PC-9 (cell line): ENCODE data around the gene COX17. TPM values are rescaled to one million over a fixed set of nuclear protein-coding genes. Genes with fewer than 3 reads are reported as not detected.

Experiments
- BruUV-seq: library from RNA; stranded (reverse); fragments of 400-500 nt; replicated peaks from 2 replicates; lab custom pipeline; 2021; lab: Mats Ljungman, UMichigan
- CTCF ChIA-PET: fragments of 300-600 bp; sonication (Branson Sonifier 250); formaldehyde crosslinking; loops from one replicate; lab custom pipeline; 2022; ENCODE audit warnings: antibody characterized with exemption; lab: Charles Lee
- POLR2A ChIA-PET: fragments of 300-600 bp; sonication (Branson Sonifier 250); formaldehyde crosslinking; loops from one replicate; lab custom pipeline; 2022; ENCODE audit warnings: antibody characterized with exemption; ENCODE audit not compliant: unreplicated experiment; lab: Charles Lee
- DNase-seq, 2 experiments: peaks; one replicate each; pipeline versions ENCODE4 v3.0.0 to v3.0.0-alpha.2; 2015 to 2022; ENCODE audit warnings: mixed read lengths in 1 of 2
- H2AFZ ChIP-seq: fragments of 200-600 bp; sonication (generic); 2 replicates; pipeline ENCODE4 v1.8.1; 2017; ENCODE audit warnings: antibody characterized with exemption
- H3F3A ChIP-seq: fragments of 200-600 bp; sonication (generic); 2 replicates; pipeline ENCODE4 v1.8.1; 2017; ENCODE audit warnings: antibody characterized with exemption, mild to moderate bottlenecking, low read depth; ENCODE audit not compliant: insufficient read depth
- H3K27ac ChIP-seq: fragments of 200-600 bp; sonication (generic); 2 replicates; pipeline ENCODE4 v1.6.1; 2016; ENCODE audit warnings: mixed run types
- H3K27me3 ChIP-seq: fragments of 200-600 bp; sonication (generic); 2 replicates; pipeline ENCODE4 v1.6.1; 2016; ENCODE audit warnings: low read depth, mixed run types; ENCODE audit not compliant: insufficient read depth
- H3K36me3 ChIP-seq: fragments of 200-600 bp; sonication (generic); 2 replicates; pipeline ENCODE4 v1.6.1; 2016; ENCODE audit warnings: low read depth, mixed run types
- H3K4me1 ChIP-seq: fragments of 200-600 bp; sonication (generic); replicated peaks from 2 replicates; pipeline ENCODE4 v1.6.1; 2016; ENCODE audit warnings: mixed run types; ENCODE audit not compliant: insufficient read depth
- H3K4me2 ChIP-seq: fragments of 200-600 bp; sonication (generic); 2 replicates; pipeline ENCODE4 v1.6.1; 2017; ENCODE audit warnings: mixed run types
- H3K4me3 ChIP-seq: fragments of 200-600 bp; sonication (generic); 2 replicates; pipeline ENCODE4 v1.6.1; 2016; ENCODE audit warnings: mixed run types
- H3K79me2 ChIP-seq: fragments of 200-600 bp; sonication (generic); 2 replicates; pipeline ENCODE4 v1.6.1; 2017; ENCODE audit warnings: low read depth, mixed run types
- H3K9me2 ChIP-seq: fragments of 200-600 bp; sonication (generic); 2 replicates; pipeline ENCODE4 v1.8.1; 2017; ENCODE audit warnings: mild to moderate bottlenecking; ENCODE audit not compliant: insufficient read depth
- H3K9me3 ChIP-seq: fragments of 200-600 bp; sonication (generic); 2 replicates; pipeline ENCODE4 v1.8.1; 2016; ENCODE audit warnings: low read depth; ENCODE audit not compliant: insufficient read depth
- H4K20me1 ChIP-seq: fragments of 200-600 bp; sonication (generic); 2 replicates; pipeline ENCODE4 v1.8.1; 2017; ENCODE audit not compliant: insufficient read depth
- EZH2 ChIP-seq: fragments of 200-600 bp; sonication (generic); IDR thresholded peaks from 2 replicates; pipeline ENCODE4 v1.8.0; 2017; ENCODE audit warnings: antibody characterized with exemption, low read depth
- intact Hi-C: fragments of 100-400 bp; cut with micrococcal nuclease; formaldehyde crosslinking; loops from one replicate; pipeline ENCODE4 v1.10.0; 2022; ENCODE audit not compliant: unreplicated experiment
- total RNA-seq: library from RNA; stranded (reverse); gene quantifications from 2 replicates; pipeline ENCODE4 v1.2.3, GENCODE V29; 2021
- TF ChIP-seq, protein P1 (sequence below): fragments of 200-600 bp; sonication (generic); conservative IDR thresholded peaks from 2 replicates; pipeline ENCODE4 v1.6.1; 2017; ENCODE audit warnings: mixed run types, antibody characterized with exemption, mild to moderate bottlenecking, moderate library complexity

The COX17 gene
- total RNA-seq, 1 experiment from 2014 or later = 61.4 TPM

DNA sequence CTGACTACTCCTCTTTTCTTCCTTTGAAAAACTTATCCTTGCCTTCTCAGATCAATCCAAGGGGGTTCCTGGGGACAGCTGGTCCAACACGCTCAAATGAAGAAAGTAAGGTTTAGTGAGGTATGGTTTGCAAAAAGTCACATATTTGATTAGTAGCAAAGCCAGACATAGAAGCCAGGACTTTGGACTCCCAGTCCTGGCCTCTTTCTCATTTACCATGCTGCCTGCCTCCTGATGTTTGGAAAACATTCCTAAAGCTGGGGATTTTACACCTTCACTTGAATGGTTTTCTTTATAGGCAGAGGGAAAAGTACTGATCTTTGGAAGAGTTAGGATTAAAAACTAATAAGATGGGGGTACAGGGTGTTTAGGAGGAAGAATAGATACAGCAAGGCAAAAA lies 31.4 kb downstream of the COX17 start:
- H3K4me1 ChIP-seq = peaks cover 17% of the 10 kb centered on the region
- H2AFZ ChIP-seq = no peak overlapping the region
- intact Hi-C loops = no loop called here
- no peaks in the 10 kb centered on the region for H3K79me2 ChIP-seq
- no peaks in the 10 kb centered on the region for H3K36me3 ChIP-seq
- no peak for TF ChIP-seq EZH2
- TF ChIP-seq, protein P1, sequence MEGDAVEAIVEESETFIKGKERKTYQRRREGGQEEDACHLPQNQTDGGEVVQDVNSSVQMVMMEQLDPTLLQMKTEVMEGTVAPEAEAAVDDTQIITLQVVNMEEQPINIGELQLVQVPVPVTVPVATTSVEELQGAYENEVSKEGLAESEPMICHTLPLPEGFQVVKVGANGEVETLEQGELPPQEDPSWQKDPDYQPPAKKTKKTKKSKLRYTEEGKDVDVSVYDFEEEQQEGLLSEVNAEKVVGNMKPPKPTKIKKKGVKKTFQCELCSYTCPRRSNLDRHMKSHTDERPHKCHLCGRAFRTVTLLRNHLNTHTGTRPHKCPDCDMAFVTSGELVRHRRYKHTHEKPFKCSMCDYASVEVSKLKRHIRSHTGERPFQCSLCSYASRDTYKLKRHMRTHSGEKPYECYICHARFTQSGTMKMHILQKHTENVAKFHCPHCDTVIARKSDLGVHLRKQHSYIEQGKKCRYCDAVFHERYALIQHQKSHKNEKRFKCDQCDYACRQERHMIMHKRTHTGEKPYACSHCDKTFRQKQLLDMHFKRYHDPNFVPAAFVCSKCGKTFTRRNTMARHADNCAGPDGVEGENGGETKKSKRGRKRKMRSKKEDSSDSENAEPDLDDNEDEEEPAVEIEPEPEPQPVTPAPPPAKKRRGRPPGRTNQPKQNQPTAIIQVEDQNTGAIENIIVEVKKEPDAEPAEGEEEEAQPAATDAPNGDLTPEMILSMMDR = no peak
- H4K20me1 ChIP-seq = no peaks in the 10 kb centered on the region
- no peak overlapping the region for H3K27ac ChIP-seq
- H3K27me3 ChIP-seq = no peaks in the 10 kb centered on the region
- H3K4me3 ChIP-seq = no peak overlapping the region
- no peak overlapping the region for H3K4me2 ChIP-seq
- ChIA-PET POLR2A (interaction anchor here (0.7 kb wide), 1 partner anchor 814 kb away, joined by 4 read pairs; no protein-coding TSS in a partner anchor), CTCF (no interaction called here)
- no peaks in the 10 kb centered on the region for H3K9me2 ChIP-seq
- no TSS peak for BruUV-seq
- H3F3A ChIP-seq = no peaks in the 10 kb centered on the region
- H3K9me3 ChIP-seq = no peaks in the 10 kb centered on the region
- no peak for DNase-seq

DNA sequence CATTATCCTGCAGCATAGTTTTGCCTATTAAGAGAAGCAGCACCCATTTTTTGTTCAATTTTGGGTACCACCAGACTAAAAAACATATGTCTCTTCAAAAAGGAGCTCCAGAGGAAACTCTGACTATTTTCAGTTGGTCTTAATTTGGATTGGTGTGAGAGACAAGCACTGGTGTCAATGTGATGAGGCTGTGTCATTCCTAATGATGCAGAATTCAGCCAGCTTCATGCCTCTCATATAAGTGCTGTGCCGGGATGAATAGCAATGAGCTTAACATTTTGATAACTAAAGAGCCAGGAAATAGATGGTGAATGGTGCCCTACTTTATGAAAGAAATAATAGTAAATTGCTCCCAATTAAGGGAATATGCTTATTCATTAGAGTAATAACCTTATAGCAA lies 32.7 kb downstream of the COX17 start:
- Histone ChIP-seq H3K9me2 (no peaks in the 10 kb centered on the region), H3K4me1 (peaks cover 17% of the 10 kb centered on the region), H3F3A (no peaks in the 10 kb centered on the region), H2AFZ (no peak overlapping the region), H4K20me1 (no peaks in the 10 kb centered on the region), H3K36me3 (no peaks in the 10 kb centered on the region), H3K27ac (no peak overlapping the region), H3K27me3 (no peaks in the 10 kb centered on the region), H3K9me3 (no peaks in the 10 kb centered on the region), H3K79me2 (no peaks in the 10 kb centered on the region), H3K4me3 (no peak overlapping the region), H3K4me2 (no peak overlapping the region)
- DNase-seq = no peak
- no peak for TF ChIP-seq EZH2
- intact Hi-C loops = no loop called here
- ChIA-PET CTCF (no interaction called here), POLR2A (interaction anchor here (0.6 kb wide), 1 partner anchor 19 kb away, joined by 4 read pairs; no protein-coding TSS in a partner anchor)
- BruUV-seq = no TSS peak

DNA sequence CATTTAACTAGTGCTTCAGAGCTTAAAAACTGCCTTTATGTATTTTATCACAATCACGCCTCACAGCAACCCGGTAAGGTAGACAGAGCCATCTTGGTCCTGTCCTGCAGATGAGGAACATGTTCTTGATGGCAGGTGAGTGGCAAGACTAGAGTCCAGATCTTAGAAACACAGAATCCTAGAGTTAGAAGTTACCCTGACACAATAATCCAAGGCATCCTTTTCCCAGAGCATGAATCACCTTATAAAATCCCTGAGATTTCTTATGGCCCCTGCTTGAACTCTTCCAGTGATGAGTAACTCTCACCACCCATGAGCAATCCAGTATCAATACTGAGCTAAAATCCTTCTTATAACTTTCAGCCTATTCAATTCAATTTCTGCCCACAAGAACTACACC lies 33.7 kb downstream of the COX17 start:
- Histone ChIP-seq H3K4me3 (no peak overlapping the region), H3K27ac (peak overlapping the region; percentile 54)

More for the DNA sequence above, 33.7 kb downstream of the COX17 start:
- no peaks in the 10 kb centered on the region for H3K36me3 ChIP-seq
- H3K4me2 ChIP-seq = peak overlapping the region; percentile 27; the same call in 1 of the 2 replicates
- no peak for TF ChIP-seq EZH2
- TF ChIP-seq, protein P1 = no peak
- ChIA-PET POLR2A (interaction anchor here (0.7 kb wide), 1 partner anchor 178 kb away, joined by 5 read pairs; no protein-coding TSS in a partner anchor), CTCF (no interaction called here)
- no peaks in the 10 kb centered on the region for H4K20me1 ChIP-seq
- intact Hi-C loops = no loop called here
- H3K9me2 ChIP-seq = no peaks in the 10 kb centered on the region
- H3K27me3 ChIP-seq = no peaks in the 10 kb centered on the region
- no peak overlapping the region for H2AFZ ChIP-seq
- peak in 1 of 2 experiments; percentile 67 for DNase-seq
- no peaks in the 10 kb centered on the region for H3K9me3 ChIP-seq
- no peaks in the 10 kb centered on the region for H3F3A ChIP-seq
- peaks cover 17% of the 10 kb centered on the region for H3K4me1 ChIP-seq
- no peaks in the 10 kb centered on the region for H3K79me2 ChIP-seq
- BruUV-seq = no TSS peak
